ENCODE data around the gene ADORA2B. TPM values are rescaled to one million over a fixed set of nuclear protein-coding genes. Genes with fewer than 3 reads are reported as not detected.
"Not testable (repeated sequence)": the region's sequence is repeated elsewhere in the genome, so short reads cannot be mapped to it uniquely, and the experiment has no call there.

The ADORA2B gene
- 6.4 and 7.5 TPM in 2 replicates for total RNA-seq

DNA sequence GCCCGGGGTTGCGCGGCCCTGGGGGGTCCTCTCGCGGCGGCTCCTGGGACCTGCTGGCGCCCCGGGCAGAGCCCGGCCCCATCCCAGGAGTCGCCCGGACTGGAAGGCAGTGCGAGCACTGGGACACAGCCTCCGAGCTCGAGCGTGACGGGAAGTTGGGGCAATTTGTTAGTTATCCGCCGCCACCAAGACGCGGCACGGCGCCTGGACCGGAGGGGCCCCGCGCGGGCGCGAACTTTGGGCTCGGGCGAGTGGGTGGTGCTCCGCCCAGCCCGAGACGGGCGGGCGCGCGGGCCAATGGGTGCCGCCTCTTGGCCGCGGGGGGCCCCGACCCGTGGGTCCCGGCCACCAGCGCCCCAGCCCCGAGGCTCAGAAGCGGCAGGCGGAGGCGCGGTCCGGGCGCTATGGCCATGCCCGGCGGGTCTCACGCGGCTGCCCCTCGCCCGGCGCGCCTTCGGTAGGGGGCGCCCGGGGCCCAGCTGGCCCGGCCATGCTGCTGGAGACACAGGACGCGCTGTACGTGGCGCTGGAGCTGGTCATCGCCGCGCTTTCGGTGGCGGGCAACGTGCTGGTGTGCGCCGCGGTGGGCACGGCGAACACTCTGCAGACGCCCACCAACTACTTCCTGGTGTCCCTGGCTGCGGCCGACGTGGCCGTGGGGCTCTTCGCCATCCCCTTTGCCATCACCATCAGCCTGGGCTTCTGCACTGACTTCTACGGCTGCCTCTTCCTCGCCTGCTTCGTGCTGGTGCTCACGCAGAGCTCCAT lies at the start of gene ADORA2B:
TSS of gene ADORA2B (plus strand) at position 372 of the 768 bp plus-strand sequence. CDS start at position 491, 119 bp downstream.
- DNase-seq (ENCODE audit: low read depth in 2 of 2): peak; percentile 41 to 88

DNA sequence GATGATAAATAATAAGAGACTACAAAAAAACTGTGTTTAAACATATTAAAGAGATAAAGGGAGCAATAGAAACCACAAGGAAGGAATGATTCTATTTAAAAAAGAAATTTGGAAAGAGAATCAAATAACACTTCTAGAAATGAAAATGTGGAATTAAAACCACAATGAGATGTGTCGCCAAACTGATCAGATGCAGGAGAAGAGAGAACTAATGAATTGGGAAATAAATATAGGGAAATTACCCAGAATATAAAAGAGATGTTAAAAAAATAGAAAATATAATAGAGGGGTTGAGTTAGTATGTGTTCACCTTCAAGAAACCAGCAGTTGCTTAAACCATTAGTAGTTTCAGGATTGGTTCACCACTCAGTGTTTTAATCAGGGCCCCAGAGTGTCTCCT lies 48.7 kb upstream of the ADORA2B start:
- DNase-seq (ENCODE audit: low read depth in 2 of 2): no peak

DNA sequence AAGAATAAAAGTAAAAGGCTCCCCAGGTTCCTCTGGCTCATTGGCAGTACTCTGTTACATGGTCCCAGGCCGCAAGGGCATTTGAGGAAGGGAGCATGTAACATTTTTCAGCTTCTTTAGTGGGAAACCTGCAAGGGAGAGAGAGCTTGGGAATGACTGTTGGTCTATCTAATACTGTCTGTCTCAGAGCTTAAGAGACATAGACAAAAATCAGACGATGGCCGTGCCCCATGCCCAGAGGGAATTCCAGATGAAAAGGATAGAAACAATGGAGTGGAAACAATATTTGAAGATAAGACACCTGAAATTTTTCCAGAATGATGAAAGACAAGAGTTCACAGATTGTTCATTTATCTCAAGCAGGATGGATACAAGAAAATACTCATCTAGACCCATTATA lies 48.1 kb upstream of the ADORA2B start:
- no peak for DNase-seq (ENCODE audit: low read depth in 2 of 2)

DNA sequence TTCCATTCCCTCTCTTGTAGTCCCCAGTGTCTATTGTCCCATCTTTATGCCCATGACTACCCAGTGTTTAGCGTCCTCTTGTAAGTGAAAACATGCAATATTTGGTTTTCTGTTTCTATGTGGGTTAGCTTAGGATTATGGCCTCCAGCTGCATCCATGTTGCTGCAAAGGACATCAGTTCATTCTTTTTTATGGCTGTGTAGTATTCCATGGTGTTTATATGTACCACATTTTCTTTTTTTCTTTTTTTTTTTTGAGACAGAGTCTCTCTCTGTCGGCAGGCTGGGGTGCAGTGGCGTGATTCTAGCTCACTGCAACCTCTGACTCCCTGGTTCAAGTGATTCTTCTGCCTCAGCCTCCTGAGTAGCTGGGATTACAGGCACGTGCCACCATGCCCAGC lies 45.3 kb upstream of the ADORA2B start:
- DNase-seq (ENCODE audit: low read depth in 2 of 2): not testable (repeated sequence)

DNA sequence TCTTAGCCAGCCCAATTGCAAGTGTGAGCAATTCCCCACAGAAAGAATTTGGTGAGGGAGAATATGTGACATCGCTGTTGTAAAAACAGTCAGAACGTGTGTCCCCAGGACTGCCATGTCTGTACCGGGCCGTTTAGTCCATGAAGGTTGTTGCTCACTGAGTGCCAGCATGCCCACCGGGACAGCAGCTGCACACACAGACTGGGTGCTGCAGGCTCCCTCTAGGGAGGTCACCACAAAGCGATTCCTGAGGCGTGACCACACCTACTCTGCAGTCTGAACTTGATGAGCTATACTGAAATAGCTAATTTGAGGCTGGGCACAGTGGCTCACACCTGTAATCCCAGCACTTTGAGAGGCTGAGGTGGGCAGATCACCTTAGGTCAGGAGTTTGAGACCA lies 44.1 kb upstream of the ADORA2B start:
- no peak for DNase-seq (ENCODE audit: low read depth in 2 of 2)

DNA sequence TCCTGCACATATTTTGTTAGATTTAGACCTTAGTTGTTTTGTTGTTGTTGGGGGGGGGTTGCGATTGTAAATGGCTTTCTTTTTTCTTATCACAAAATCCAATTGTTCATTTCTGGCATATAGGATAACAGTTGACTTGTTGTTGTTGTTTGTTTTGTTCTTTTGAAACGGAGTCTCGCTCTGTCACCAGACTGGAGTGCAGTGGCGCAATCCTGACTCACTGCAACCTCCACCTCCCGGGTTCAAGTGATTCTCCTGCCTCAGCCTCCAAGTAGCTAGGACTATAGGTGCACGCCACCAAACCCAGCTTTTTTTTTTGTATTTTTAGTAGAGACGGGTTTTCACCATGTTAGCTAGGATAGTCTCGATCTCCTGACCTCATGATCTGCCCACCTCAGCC lies 39.7 kb upstream of the ADORA2B start:
- DNase-seq (ENCODE audit: low read depth in 2 of 2): not testable (repeated sequence)

DNA sequence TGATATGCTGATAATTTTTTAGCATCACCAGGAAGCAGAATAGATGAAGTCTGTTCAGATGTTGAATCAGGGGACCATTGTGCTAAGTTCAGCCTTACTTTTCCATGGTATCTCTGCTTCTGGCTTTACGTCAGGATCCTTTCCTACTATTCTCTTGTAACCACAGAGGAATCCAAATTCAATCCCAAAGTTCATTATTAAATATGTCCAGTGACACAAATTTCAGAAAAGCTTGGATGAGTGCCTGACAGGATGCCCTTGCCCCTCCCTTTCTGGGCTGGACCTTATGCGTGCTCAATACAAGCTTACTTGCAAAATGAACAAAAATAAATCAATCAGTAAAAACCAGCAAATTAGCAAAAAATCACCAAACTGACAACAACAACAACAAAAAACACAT lies 37.6 kb upstream of the ADORA2B start:
- peak in 1 of 2 donors; percentile 14 for DNase-seq (ENCODE audit: low read depth in 2 of 2)

DNA sequence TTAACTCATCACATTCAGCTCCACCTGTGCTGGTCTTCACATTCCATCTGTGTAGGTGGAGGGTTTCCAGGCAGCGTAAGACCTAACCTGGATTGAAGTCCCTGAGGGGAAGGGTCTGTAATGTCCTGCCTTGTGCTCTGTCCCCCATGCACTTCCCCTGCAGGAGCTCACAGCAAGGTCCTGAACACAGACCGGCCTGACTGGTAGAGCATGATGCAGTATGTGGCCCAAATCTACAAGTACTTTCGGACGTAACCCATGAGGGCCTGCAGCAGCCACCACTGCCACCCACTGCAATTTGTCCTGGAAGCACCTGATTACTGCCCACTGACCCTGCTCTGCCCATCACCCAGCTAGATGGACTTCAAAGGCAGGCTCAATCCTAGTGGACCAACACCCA lies 36.6 kb upstream of the ADORA2B start:
- no peak for DNase-seq (ENCODE audit: low read depth in 2 of 2)

DNA sequence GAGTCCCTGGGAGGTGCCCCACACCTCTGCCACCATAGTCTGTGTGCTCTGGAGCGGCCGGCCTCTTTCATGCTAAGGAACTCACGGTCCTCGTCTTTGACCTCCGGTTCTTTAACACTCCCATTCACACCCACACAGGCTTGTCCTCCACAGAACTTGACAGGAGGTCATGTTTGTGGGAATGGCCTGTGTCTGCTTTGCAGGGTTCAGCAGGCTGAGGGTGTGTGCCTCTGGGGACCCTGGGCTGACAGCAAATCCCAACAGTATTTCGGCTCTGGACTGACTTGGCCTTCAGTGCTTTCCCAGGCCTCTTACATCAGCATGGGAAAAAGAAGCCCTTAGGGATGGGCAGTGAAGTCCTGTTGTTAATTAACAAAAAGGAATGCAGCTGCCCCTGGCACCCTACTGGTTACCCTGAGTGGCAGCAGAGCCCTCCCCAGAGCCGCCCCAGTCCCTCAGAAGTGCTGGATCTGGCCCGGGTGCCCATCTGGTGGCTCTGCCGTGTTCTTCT lies 35.4 kb upstream of the ADORA2B start:
- no peak for DNase-seq (ENCODE audit: low read depth in 2 of 2)

DNA sequence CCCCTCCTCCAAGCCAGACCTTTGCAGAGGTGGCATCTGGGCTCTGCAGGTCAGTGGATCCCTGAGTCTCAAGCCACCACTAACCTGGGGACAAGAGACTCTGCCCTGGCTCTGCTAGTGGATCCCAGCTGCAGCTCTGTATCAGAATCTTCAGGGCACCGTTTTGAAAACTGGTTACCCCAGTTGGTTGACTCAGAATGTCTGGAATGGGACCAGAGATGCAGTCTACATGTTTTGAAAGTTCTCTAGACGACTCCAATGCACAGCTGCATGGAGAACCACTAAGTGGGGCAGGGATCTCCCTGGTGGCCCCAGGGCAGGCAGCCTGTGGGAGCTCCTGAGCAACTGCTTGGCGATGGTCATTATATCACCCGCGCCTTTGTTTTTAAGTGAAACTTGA lies 34.1 kb upstream of the ADORA2B start:
- DNase-seq (ENCODE audit: low read depth in 2 of 2): no peak

DNA sequence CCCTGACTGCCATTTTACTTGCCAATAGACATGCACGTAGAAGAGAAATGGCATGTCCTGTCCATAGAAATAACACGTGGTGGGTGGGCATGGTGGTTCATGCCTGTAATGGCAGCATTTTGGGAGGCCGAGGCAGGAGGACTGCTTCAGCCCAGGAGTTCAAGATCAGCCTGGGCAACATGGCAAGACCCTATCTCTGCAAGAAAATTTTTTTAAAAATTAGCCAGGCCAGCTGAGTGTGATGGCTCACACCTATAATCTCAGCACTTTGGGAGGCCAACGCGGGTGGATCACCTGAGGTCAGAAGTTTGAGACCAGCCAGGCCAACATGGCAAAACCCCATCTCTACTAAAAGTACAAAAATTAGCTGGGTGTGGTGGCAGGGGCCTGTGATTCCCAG lies 33.2 kb upstream of the ADORA2B start:
- not testable (repeated sequence) for DNase-seq (ENCODE audit: low read depth in 2 of 2)

DNA sequence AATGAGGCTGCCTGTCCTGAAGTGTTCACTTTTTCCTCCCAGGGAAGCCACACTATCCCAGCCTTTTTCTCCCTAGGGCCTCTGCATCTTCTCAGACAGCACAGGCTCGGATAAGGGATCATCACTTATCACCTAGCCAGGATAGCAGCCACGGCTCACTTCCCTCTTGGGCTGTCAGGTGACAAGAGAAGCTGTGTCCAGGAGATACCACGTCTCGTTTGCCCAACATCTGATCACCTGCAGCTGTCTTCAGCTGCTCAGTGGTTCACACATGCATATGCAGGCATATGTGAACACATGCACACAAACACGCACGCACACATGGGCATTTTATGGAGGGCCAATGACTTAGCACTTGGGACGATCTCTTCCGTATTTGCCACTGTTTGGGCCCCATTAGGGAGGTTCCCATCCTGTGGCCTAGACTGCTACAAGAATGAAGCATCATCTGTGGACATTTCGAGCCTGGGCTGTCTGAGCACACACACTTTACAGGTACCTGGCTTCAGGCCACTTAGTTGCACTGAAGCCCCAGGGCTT lies 32.4 kb upstream of the ADORA2B start:
- no peak for DNase-seq (ENCODE audit: low read depth in 2 of 2)

DNA sequence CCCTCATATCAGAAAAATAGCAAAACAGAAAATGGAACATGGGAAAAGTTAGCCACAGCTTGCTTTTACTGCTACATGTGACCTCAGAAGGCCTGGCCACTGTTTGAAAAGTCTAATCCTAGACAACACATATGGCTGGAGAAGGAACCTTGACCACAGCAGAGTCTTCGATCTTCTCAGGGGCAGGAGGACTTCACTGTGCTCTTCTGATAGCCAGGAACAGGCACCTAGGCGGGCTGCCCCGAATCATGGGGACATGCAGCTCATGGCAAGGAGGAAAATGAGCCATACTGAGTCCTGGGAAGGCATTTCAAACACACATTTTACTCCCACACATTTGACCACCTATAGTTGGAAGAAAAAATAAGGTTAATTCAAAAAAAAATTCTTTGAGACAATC lies 31.1 kb upstream of the ADORA2B start:
- DNase-seq (ENCODE audit: low read depth in 2 of 2): no peak

DNA sequence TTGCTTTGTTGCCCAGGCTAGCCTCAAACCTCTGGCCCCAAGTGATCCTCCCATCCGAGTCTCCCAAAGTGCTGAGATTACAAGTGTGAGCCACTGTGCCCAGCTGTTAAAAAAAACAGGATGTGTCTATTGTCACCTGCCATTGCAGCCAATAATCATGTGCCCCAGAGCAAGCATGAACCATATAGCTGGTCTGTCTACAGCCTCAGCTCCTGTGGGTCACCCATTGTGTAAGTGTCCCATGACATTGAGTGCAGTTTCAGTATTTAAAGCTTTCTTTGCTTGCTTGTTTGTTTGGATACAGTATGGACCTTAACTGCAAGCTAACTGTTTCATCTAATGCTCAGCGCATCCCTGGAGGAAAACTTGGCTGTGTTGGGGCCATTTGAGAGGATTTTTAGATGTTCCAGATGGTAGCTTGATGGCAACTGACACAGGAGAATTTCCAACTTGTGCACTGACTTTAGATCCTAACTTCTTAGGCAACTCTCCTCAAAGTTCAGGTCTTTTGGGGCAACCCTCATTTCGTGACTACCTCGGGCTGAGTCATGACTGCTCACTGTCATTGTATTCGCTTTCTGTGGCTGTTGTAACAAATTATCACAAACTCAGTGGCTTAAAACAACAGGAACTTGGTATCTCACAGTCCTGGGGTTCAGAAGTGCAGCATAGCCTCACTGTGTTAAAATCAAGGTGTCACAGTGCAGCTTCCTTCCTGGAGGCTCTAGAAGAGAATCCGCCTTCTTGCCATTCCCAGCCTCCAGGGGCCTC lies 30.3 kb upstream of the ADORA2B start:
- no peak for DNase-seq (ENCODE audit: low read depth in 2 of 2)

DNA sequence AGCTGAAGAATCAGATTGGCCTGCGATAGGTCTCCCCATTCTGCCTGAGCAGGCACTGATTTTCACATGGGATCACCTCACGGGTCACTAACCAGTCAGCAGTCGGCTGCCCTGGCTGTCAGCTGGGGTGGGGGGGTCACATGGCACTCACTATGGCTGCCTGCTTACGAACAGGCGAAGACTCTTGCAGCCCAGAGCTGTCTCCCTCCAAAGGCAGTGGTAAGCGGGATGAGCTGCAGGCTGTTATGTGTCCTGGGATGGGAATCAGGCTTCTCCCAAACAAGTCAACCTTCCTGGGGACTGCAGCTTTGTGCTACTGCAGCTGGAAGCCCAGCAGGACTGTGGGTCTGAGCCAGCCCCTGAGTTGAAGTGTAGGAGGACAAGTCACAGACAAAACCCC lies 29.0 kb upstream of the ADORA2B start:
- DNase-seq (ENCODE audit: low read depth in 2 of 2): no peak

DNA sequence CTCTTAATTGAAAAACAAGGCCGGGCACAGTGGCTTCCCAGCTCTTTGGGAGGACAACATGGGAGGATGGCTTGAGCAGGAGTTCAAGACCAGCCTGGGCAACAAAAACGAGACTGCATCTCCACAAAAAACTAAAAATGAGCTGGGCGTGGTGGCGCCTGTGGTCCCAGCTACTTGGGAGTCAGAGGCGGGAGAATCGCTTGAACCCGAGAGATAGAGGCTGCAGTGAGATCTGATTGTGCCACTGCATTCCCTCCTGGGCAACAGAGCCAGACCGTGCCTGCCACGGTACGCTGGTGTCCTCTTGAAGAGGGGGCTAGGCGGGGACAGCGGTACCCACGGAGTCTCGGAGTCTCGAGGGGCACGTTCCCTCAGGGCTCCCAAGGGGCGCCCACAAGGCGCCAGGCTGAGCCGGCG lies 27.9 kb upstream of the ADORA2B start:
- no peak for DNase-seq (ENCODE audit: low read depth in 2 of 2)

DNA sequence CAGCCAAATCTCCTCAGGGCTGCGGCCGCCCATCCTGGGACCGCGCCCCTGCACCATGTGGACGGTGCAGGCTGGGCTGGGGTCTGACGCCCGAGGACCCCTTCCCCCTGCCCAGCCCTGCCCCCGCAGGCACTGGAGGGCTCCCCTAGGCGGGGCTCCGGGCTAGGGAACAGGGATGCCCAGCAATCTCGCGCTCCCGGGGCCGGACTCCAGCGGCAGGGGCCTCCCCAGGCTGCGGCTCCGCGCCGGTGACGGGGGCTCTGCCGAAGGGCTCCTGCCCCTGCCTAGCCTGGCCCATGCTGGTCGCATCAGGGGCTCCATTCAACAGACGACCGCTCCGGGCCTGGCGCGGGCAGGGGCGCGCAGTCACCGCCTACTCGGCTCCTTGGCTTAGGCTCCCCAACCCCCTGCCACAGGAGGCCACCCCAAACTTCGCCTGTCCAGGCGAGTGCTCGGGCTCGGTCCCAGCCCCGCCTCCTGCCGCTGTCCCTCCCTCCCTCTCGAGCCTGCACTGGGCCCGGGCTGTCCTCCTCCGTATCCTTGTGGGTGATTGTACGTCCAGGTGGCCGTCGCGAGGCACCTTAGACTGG lies 27.4 kb upstream of the ADORA2B start:
- DNase-seq (ENCODE audit: low read depth in 2 of 2): no peak

DNA sequence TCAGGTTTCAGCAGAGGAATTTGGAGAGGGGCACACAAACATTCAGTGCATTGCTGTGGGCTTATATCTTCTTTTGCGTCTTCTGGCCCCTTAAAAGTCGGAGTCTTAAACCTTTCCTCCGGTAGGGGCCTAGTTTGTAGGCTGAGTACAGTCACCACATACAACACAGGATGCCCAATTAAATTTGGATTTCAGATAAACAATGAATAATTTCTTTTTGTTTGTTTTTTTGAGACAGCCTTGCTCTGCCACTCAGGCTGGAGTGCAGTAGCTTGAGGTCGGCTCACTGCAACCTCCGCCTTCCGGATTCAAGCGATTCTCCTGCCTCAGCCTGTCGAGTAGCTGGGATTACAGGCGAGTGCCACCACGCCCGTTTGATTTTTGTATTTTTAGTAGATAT lies 26.7 kb upstream of the ADORA2B start:
- DNase-seq (ENCODE audit: low read depth in 2 of 2): no peak

DNA sequence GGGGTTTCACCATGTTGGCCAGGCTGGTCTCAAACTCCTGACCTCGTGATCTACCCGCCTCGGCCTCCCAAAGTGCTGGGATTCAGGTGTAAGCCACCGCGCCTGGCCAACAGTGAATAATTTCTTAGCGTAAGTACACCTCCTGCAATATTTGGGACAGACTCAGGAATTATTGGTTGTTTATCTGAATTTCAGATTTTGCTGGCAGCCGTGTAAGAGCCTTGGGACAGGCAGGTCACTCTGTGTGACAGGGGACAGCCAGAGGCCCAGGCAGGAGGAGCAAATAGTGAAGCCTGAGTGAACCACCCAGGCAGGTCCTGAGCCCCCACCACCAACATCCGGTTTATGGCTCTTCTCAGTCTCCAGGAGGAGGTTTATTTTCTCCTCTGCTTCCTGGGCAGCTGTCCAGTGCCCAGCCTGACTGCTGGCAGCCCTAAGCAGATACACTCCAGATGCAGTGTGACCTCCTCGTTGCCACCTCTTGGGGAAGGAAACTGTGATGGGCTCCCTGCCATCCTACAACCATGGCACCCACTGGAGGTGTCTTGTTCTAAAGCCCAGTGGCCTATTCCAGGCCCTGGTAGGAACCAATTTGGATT lies 26.2 kb upstream of the ADORA2B start:
- no peak for DNase-seq (ENCODE audit: low read depth in 2 of 2)

DNA sequence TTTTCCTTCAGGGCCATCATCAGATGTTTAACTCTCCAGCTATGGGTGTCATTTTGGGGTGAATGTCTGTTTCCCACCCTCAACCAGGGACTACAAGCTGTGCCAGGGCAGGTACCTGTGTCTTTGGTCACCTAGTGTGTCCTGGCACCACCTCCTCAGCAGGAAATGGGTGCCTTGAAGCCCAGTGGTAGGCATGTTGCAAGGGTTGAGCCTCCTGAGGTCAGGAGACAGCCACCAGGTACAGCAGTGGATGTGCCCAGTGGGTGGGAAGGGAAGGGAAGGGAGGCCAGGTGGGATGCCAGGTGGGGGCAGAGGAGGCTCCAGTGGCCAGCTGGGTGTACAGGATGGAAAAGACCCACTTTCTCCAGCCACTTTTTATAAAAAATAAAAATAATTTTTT lies 25.5 kb upstream of the ADORA2B start:
- DNase-seq (ENCODE audit: low read depth in 2 of 2): no peak

DNA sequence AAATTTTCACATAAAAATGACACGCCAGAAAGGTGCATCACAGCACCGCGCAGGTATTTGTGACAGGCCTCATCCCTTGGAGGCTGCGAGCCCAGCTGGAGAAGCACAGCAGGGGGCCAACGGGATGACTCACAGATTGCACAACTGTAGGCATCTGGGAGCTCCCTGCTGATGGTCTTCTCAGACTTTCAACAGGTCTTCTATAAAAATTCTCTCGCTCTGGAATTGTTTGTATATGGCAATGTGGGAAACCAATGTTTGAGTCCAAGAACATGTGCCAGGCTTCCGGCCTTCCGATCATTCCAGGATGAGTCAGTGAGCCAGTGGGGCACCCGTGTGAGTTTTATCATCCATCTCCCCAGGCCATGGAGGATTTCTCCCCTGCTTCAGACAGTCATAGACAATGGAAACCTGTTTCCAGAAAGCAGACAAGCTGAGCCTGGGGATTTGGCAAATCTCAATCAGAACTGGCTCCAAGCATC lies 24.1 kb upstream of the ADORA2B start:
- peak in 1 of 2 donors; percentile 33 for DNase-seq (ENCODE audit: low read depth in 2 of 2)

Data from dermis microvascular lymphatic vessel endothelial cell (primary cell).